Liver (tissue), 10 donors: ENCODE results near the gene LY6G6C. TPM values are rescaled to one million over a fixed set of nuclear protein-coding genes. Genes with fewer than 3 reads are reported as not detected.

Source experiments
- DNase-seq: peaks from one replicate; pipeline ENCODE4 v3.0.0-alpha.2; 2017; ENCODE audit warnings: low spot score
- H3K27ac ChIP-seq, 2 donors: one replicate each; pipeline ENCODE4 v1.7.0; 2013; ENCODE audit warnings: inconsistent platforms in 2 of 2, low read length in 2 of 2, control low read depth in 1 of 2, low read depth in 1 of 2, mild to moderate bottlenecking in 1 of 2
- H3K27me3 ChIP-seq, 4 donors: one replicate each; pipeline versions ENCODE4 v1.6.1 to v1.7.0; 2013; ENCODE audit warnings: low read length in 3 of 4, inconsistent platforms in 1 of 4, mild to moderate bottlenecking in 1 of 4, moderate library complexity in 1 of 4; ENCODE audit not compliant: control insufficient read depth in 4 of 4, insufficient read depth in 4 of 4
- H3K36me3 ChIP-seq, 4 donors: one replicate each; pipeline versions ENCODE4 v1.6.1 to v1.7.0; 2013; ENCODE audit warnings: low read length in 3 of 4, mild to moderate bottlenecking in 3 of 4, low read depth in 1 of 4, moderate library complexity in 1 of 4; ENCODE audit not compliant: control insufficient read depth in 4 of 4, insufficient read depth in 3 of 4
- H3K4me1 ChIP-seq, 4 donors: one replicate each; pipeline versions ENCODE4 v1.6.1 to v1.7.0; 2013; ENCODE audit warnings: low read length in 3 of 4, mild to moderate bottlenecking in 3 of 4, moderate library complexity in 1 of 4; ENCODE audit not compliant: control insufficient read depth in 4 of 4, insufficient read depth in 4 of 4
- H3K4me3 ChIP-seq, 3 donors: one replicate each; pipeline versions ENCODE4 v1.6.1 to v1.7.0; 2013; ENCODE audit warnings: low read length in 3 of 3, control low read depth in 1 of 3, low read depth in 1 of 3, mild to moderate bottlenecking in 1 of 3
- H3K9ac ChIP-seq, 2 donors: one replicate each; pipeline ENCODE4 v1.7.0; 2013; ENCODE audit warnings: low read length in 2 of 2, mild to moderate bottlenecking in 2 of 2, moderate library complexity in 2 of 2, control low read depth in 1 of 2, low read depth in 1 of 2
- H3K9me3 ChIP-seq, 4 donors: one replicate each; pipeline versions ENCODE4 v1.6.1 to v1.7.0; 2013; ENCODE audit warnings: low read length in 3 of 4; ENCODE audit not compliant: control insufficient read depth in 4 of 4
- ATF3 ChIP-seq: IDR thresholded peaks from 2 replicates; pipeline ENCODE4 v1.6.1; 2016; ENCODE audit warnings: antibody characterized with exemption
- CTCF ChIP-seq: fragments of 150-350 bp; IDR thresholded peaks from 2 replicates; pipeline ENCODE4 v1.5.1; 2017; ENCODE audit warnings: improper control_type of control experiment, low read depth, low read length; ENCODE audit not compliant: missing input control
- EGR1 ChIP-seq, 2 donors: IDR thresholded peaks; 2 replicates each; pipeline ENCODE4 v1.6.1; 2016 to 2018; ENCODE audit warnings: antibody characterized with exemption in 2 of 2, low read depth in 2 of 2
- FOXA1 ChIP-seq: IDR thresholded peaks from 2 replicates; pipeline ENCODE4 v1.6.1; 2016; ENCODE audit warnings: antibody characterized with exemption
- GABPA ChIP-seq, 2 donors: IDR thresholded peaks in 1 of 2; conservative IDR thresholded peaks in 1 of 2; 2 replicates each; pipeline ENCODE4 v1.6.1; 2016; ENCODE audit warnings: antibody characterized with exemption in 2 of 2, mild to moderate bottlenecking in 1 of 2, moderate library complexity in 1 of 2
- HNF4A ChIP-seq, 2 donors: conservative IDR thresholded peaks; 2 replicates each; pipeline ENCODE4 v1.6.1; 2016; ENCODE audit warnings: antibody characterized with exemption in 2 of 2, mild to moderate bottlenecking in 2 of 2
- HNF4G ChIP-seq: IDR thresholded peaks from 2 replicates; pipeline ENCODE4 v1.6.1; 2016; ENCODE audit warnings: antibody characterized with exemption
- JUND ChIP-seq, 2 donors: IDR thresholded peaks; 2 replicates each; pipeline ENCODE4 v1.6.1; 2016; ENCODE audit warnings: antibody characterized with exemption in 2 of 2
- NR2F2 ChIP-seq: IDR thresholded peaks from 2 replicates; pipeline ENCODE4 v1.6.1; 2016; ENCODE audit warnings: antibody characterized with exemption
- RAD21 ChIP-seq, 2 donors: IDR thresholded peaks; 2 replicates each; pipeline ENCODE4 v1.6.1; 2016; ENCODE audit warnings: antibody characterized with exemption in 2 of 2, mild to moderate bottlenecking in 2 of 2
- REST ChIP-seq: IDR thresholded peaks from 2 replicates; pipeline ENCODE4 v1.6.1; 2016; ENCODE audit warnings: antibody characterized with exemption, mild to moderate bottlenecking
- RXRA ChIP-seq, 2 donors: IDR thresholded peaks; 2 replicates each; pipeline ENCODE4 v1.6.1; 2017 to 2018; ENCODE audit warnings: antibody characterized with exemption in 2 of 2, mild to moderate bottlenecking in 1 of 2
- YY1 ChIP-seq: IDR thresholded peaks from 2 replicates; pipeline ENCODE4 v1.6.1; 2016; ENCODE audit warnings: antibody characterized with exemption, mild to moderate bottlenecking
- ZBTB33 ChIP-seq: IDR thresholded peaks from 2 replicates; pipeline ENCODE4 v1.6.1; 2016; ENCODE audit warnings: antibody characterized with exemption
- WGBS: extraction: QIAGEN DNeasy Blood & Tissue Kit; methylation state at CpG from one replicate; pipeline ENCODE4 v1.1.7; 2013; 5-methylcytosine and 5-hydroxymethylcytosine counted together
- polyA plus RNA-seq, 2 donors: library from polyadenylated mRNA; stranded (reverse) in 1 of 2; unstranded in 1 of 2; fragments of 200-250 nt in 1 of 2; fragments of >200 nt in 1 of 2; fragmentation: Nextera tagmentation in 1 of 2; extraction: Ambion mirVana in 1 of 2; gene quantifications; one replicate each; pipeline versions ENCODE4 v1.2.1 to v1.2.3, GENCODE V29; 2013 to 2015
- small RNA-seq: library from RNA; depleted of rRNA; stranded (forward); fragments of <200 nt; gene quantifications from one replicate; pipeline ENCODE3, GENCODE V24; 2014
- total RNA-seq, 2 donors: library from RNA; depleted of rRNA; stranded (reverse); fragments of >200 nt; gene quantifications; one replicate each; pipeline ENCODE4 v1.2.3, GENCODE V29; 2014
- donor health status: healthy.
- donor health status: healthy.
- donor health status: healthy.
- donor health status: healthy.
- donor health status: healthy.

LY6G6C gene
- total and polyA plus RNA-seq, 4 donors, result not detected

GRCh38 chr6:31669676-31670075, 51.9 kb downstream of the LY6G6C start, which contains the start of gene LY6G5B:
TSS of gene LY6G5B (plus strand) at chr6:31669976. CDS start at chr6:31670951, 975 bp downstream.
- TF ChIP-seq ZBTB33, result no peak
- TF ChIP-seq REST, result no peak
- no peak for TF ChIP-seq RAD21 (IDR thresholded peaks at IDR 0.05)
- no peak for TF ChIP-seq NR2F2
- no peak for TF ChIP-seq RXRA (IDR thresholded peaks at IDR 0.05)
- no peak for TF ChIP-seq GABPA (IDR thresholded peaks at IDR 0.05 in 1 of 2, conservative IDR thresholded peaks at IDR 0.05 in 1 of 2)
- no peak for TF ChIP-seq HNF4G
- TF ChIP-seq CTCF, result no peak
- TF ChIP-seq YY1, result no peak
- TF ChIP-seq ATF3, result no peak
- no peak for TF ChIP-seq FOXA1
- TF ChIP-seq EGR1 (IDR thresholded peaks at IDR 0.05; ENCODE audit: low read depth in 2 of 2), result no peak
- TF ChIP-seq HNF4A (conservative IDR thresholded peaks at IDR 0.05), result no peak
- no peak for TF ChIP-seq JUND (IDR thresholded peaks at IDR 0.05)
- WGBS, result 85% methylated on average over 8 of the region's 8 CpGs
- peaks cover 0 to 17% (median 8%) of the 10 kb centered on the region in 4 donors for H3K4me1 ChIP-seq
- no peaks in the 10 kb centered on the region for H3K27me3 ChIP-seq
- no peak within 1 kb of the TSS for H3K4me3 ChIP-seq
- no peak within 1 kb of the TSS for H3K9ac ChIP-seq
- H3K27ac ChIP-seq, result no peak within 1 kb of the TSS
- DNase-seq, result no peak
- no peaks in the 10 kb centered on the region for H3K9me3 ChIP-seq
- H3K36me3 ChIP-seq, result peaks cover 17 to 55% (median 48%) of the 10 kb centered on the region in 4 donors

Small RNA genes lying within 50 kb of the gene (small RNA-seq; reads per million reads assigned to genes)
- not detected for gene LY6G6D
- gene MIR4646, result not detected
- not detected for gene MSH5-SAPCD1
- gene RNU6-850P, result not detected
- not detected for gene SAPCD1

Other genes starting within 250 kb of the LY6G6C start
Only the 30 nearest of the 41 such genes appear.
- gene LTA, start 149.5 kb downstream of the LY6G6C start, total RNA-seq, result not detected
- under 1 TPM in 1 of 2 donors, not detected in 1; 0.05 TPM for gene LTA, start 149.5 kb downstream of the LY6G6C start, polyA plus RNA-seq
- gene TNF, start 146.2 kb downstream of the LY6G6C start, total RNA-seq, result under 1 TPM; 0.19 to 0.42 TPM
- gene TNF, start 146.2 kb downstream of the LY6G6C start, polyA plus RNA-seq, result under 1 TPM in 1 of 2 donors, not detected in 1; 0.06 TPM
- gene LTB, start 139.3 kb downstream of the LY6G6C start, total RNA-seq, result 1 to 10 TPM in 1 of 2 donors, under 1 TPM in 1; 0.67 to 5.3 TPM
- 1 to 10 TPM; 1.4 to 1.7 TPM for gene LTB, start 139.3 kb downstream of the LY6G6C start, polyA plus RNA-seq
- 10 to 100 TPM; 10.4 to 24.6 TPM for gene LST1, start 135.5 kb downstream of the LY6G6C start, total RNA-seq
- gene LST1, start 135.5 kb downstream of the LY6G6C start, polyA plus RNA-seq, result 10 to 100 TPM; 11.6 to 15.3 TPM
- gene NCR3, start 128.7 kb downstream of the LY6G6C start, total RNA-seq, result under 1 TPM in 1 of 2 donors, not detected in 1; 0.42 TPM
- gene NCR3, start 128.7 kb downstream of the LY6G6C start, polyA plus RNA-seq, result under 1 TPM; 0.14 to 0.71 TPM
- gene AIF1, start 106.5 kb downstream of the LY6G6C start, total RNA-seq, result 10 to 100 TPM; 12.2 to 46.8 TPM
- 10 to 100 TPM; 24.9 to 28.6 TPM for gene AIF1, start 106.5 kb downstream of the LY6G6C start, polyA plus RNA-seq
- gene PRRC2A, start 101.0 kb downstream of the LY6G6C start, total RNA-seq, result 10 to 100 TPM; 27.2 to 31.9 TPM
- 10 to 100 TPM; 21.9 to 39.3 TPM for gene PRRC2A, start 101.0 kb downstream of the LY6G6C start, polyA plus RNA-seq
- 100 to 1,000 TPM; 109 to 119 TPM for gene BAG6, start 69.1 kb downstream of the LY6G6C start, total RNA-seq
- gene BAG6, start 69.1 kb downstream of the LY6G6C start, polyA plus RNA-seq, result 100 to 1,000 TPM in 1 of 2 donors, 10 to 100 TPM in 1; 64.9 to 116 TPM
- 100 to 1,000 TPM in 1 of 2 donors, 10 to 100 TPM in 1; 89.8 to 164 TPM for gene APOM, start 65.9 kb downstream of the LY6G6C start, total RNA-seq
- gene APOM, start 65.9 kb downstream of the LY6G6C start, polyA plus RNA-seq, result 100 to 1,000 TPM; 182 to 587 TPM
- gene C6orf47, start 61.0 kb downstream of the LY6G6C start, total RNA-seq, result 10 to 100 TPM in 1 of 2 donors, 1 to 10 TPM in 1; 8.1 to 10.8 TPM
- 1 to 10 TPM; 2.0 to 6.7 TPM for gene C6orf47, start 61.0 kb downstream of the LY6G6C start, polyA plus RNA-seq
- gene GPANK1, start 56.7 kb downstream of the LY6G6C start, total RNA-seq, result 10 to 100 TPM in 1 of 2 donors, 1 to 10 TPM in 1; 8.7 to 13.9 TPM
- gene GPANK1, start 56.7 kb downstream of the LY6G6C start, polyA plus RNA-seq, result 10 to 100 TPM in 1 of 2 donors, 1 to 10 TPM in 1; 7.6 to 13.8 TPM
- 10 to 100 TPM; 58.1 to 60.5 TPM for gene CSNK2B, start 55.7 kb downstream of the LY6G6C start, total RNA-seq
- 100 to 1,000 TPM in 1 of 2 donors, 10 to 100 TPM in 1; 93.5 to 108 TPM for gene CSNK2B, start 55.7 kb downstream of the LY6G6C start, polyA plus RNA-seq
- 1 to 10 TPM; 1.4 to 5.9 TPM for gene LY6G5B, start 51.8 kb downstream of the LY6G6C start, total RNA-seq
- 1 to 10 TPM; 1.2 to 2.8 TPM for gene LY6G5B, start 51.8 kb downstream of the LY6G6C start, polyA plus RNA-seq
- gene LY6G5C, start 40.7 kb downstream of the LY6G6C start, total RNA-seq, result 1 to 10 TPM in 1 of 2 donors, under 1 TPM in 1; 0.59 to 1.1 TPM
- 1 to 10 TPM; 1.1 to 2.5 TPM for gene LY6G5C, start 40.7 kb downstream of the LY6G6C start, polyA plus RNA-seq
- 10 to 100 TPM; 39.1 to 59.4 TPM for gene ABHD16A, start 18.4 kb downstream of the LY6G6C start, total RNA-seq
- 10 to 100 TPM; 26.6 to 30.8 TPM for gene ABHD16A, start 18.4 kb downstream of the LY6G6C start, polyA plus RNA-seq
- gene LY6G6F, start 14.9 kb downstream of the LY6G6C start, total RNA-seq, result 1 to 10 TPM in 1 of 2 donors, under 1 TPM in 1; 0.08 to 3.2 TPM
- gene LY6G6F, start 14.9 kb downstream of the LY6G6C start, polyA plus RNA-seq, result not detected
- gene LY6G6D, start 6.4 kb downstream of the LY6G6C start, total RNA-seq, result not detected
- gene LY6G6D, start 6.4 kb downstream of the LY6G6C start, polyA plus RNA-seq, result not detected
- gene MPIG6B, start 1.6 kb upstream of the LY6G6C start, total RNA-seq, result 10 to 100 TPM in 1 of 2 donors, under 1 TPM in 1; 0.08 to 10.7 TPM
- gene MPIG6B, start 1.6 kb upstream of the LY6G6C start, polyA plus RNA-seq, result under 1 TPM; 0.15 to 0.33 TPM
- gene DDAH2, start 7.6 kb upstream of the LY6G6C start, total RNA-seq, result 10 to 100 TPM; 23.8 to 31.4 TPM
- gene DDAH2, start 7.6 kb upstream of the LY6G6C start, polyA plus RNA-seq, result 10 to 100 TPM; 19.8 to 22.6 TPM
- gene CLIC1, start 14.8 kb upstream of the LY6G6C start, total RNA-seq, result 100 to 1,000 TPM in 1 of 2 donors, 10 to 100 TPM in 1; 56.5 to 124 TPM
- 10 to 100 TPM; 63.7 to 65.2 TPM for gene CLIC1, start 14.8 kb upstream of the LY6G6C start, polyA plus RNA-seq
- gene MSH5, start 18.3 kb upstream of the LY6G6C start, total RNA-seq, result 1 to 10 TPM; 5.9 to 6.4 TPM
- gene MSH5, start 18.3 kb upstream of the LY6G6C start, polyA plus RNA-seq, result 1 to 10 TPM; 1.2 to 2.2 TPM
- gene SAPCD1, start 40.9 kb upstream of the LY6G6C start, total RNA-seq, result 1 to 10 TPM in 1 of 2 donors, under 1 TPM in 1; 0.59 to 2.6 TPM
- under 1 TPM in 1 of 2 donors, not detected in 1; 0.68 TPM for gene SAPCD1, start 40.9 kb upstream of the LY6G6C start, polyA plus RNA-seq
- 1 to 10 TPM in 1 of 2 donors, under 1 TPM in 1; 0.17 to 2.0 TPM for gene VWA7, start 55.6 kb upstream of the LY6G6C start, total RNA-seq
- 1 to 10 TPM in 1 of 2 donors, under 1 TPM in 1; 0.81 to 1.0 TPM for gene VWA7, start 55.6 kb upstream of the LY6G6C start, polyA plus RNA-seq
- 10 to 100 TPM; 32.4 to 44.7 TPM for gene VARS1, start 74.0 kb upstream of the LY6G6C start, total RNA-seq
- 10 to 100 TPM; 17.9 to 32.5 TPM for gene VARS1, start 74.0 kb upstream of the LY6G6C start, polyA plus RNA-seq
- 10 to 100 TPM in 1 of 2 donors, 1 to 10 TPM in 1; 7.3 to 18.7 TPM for gene LSM2, start 85.2 kb upstream of the LY6G6C start, total RNA-seq
- gene LSM2, start 85.2 kb upstream of the LY6G6C start, polyA plus RNA-seq, result 10 to 100 TPM; 14.5 to 16.4 TPM
- under 1 TPM; 0.67 to 0.79 TPM for gene HSPA1L, start 93.5 kb upstream of the LY6G6C start, total RNA-seq
- under 1 TPM; 0.27 to 0.28 TPM for gene HSPA1L, start 93.5 kb upstream of the LY6G6C start, polyA plus RNA-seq
- gene HSPA1A, start 93.8 kb upstream of the LY6G6C start, total RNA-seq, result 100 to 1,000 TPM in 1 of 2 donors, 10 to 100 TPM in 1; 98.5 to 120 TPM
- 10 to 100 TPM; 28.8 to 56.6 TPM for gene HSPA1A, start 93.8 kb upstream of the LY6G6C start, polyA plus RNA-seq
- 100 to 1,000 TPM in 1 of 2 donors, 10 to 100 TPM in 1; 57.2 to 165 TPM for gene HSPA1B, start 106.0 kb upstream of the LY6G6C start, total RNA-seq
- gene HSPA1B, start 106.0 kb upstream of the LY6G6C start, polyA plus RNA-seq, result 10 to 100 TPM in 1 of 2 donors, 1 to 10 TPM in 1; 9.5 to 30.6 TPM
- gene NEU1, start 141.1 kb upstream of the LY6G6C start, total RNA-seq, result 10 to 100 TPM; 34.4 to 42.4 TPM
- gene NEU1, start 141.1 kb upstream of the LY6G6C start, polyA plus RNA-seq, result 10 to 100 TPM; 27.6 to 35.1 TPM
- 1 to 10 TPM in 1 of 2 donors, under 1 TPM in 1; 0.17 to 2.4 TPM for gene SLC44A4, start 157.3 kb upstream of the LY6G6C start, total RNA-seq
- gene SLC44A4, start 157.3 kb upstream of the LY6G6C start, polyA plus RNA-seq, result under 1 TPM in 1 of 2 donors, not detected in 1; 0.13 TPM